ENCODE measurements around the gene SPON2.

The SPON2 gene

GRCh38 chr4:1208970-1209704 is 36.8 kb upstream of the SPON2 start:
- no peak for DNase-seq (ENCODE audit: low spot score)

GRCh38 chr4:1208266-1208961 is 36.0 kb upstream of the SPON2 start:
- DNase-seq (ENCODE audit: low spot score): no peak

- DNase-seq (ENCODE audit: low spot score): no peak
Measured at GRCh38 chr4:1207603-1208265, 35.4 kb upstream of the SPON2 start.

- no peak for DNase-seq (ENCODE audit: low spot score)
Measured at GRCh38 chr4:1207157-1207470, 34.7 kb upstream of the SPON2 start.

- DNase-seq (ENCODE audit: low spot score): no peak
Measured at GRCh38 chr4:1206299-1207156, 34.1 kb upstream of the SPON2 start.

- DNase-seq (ENCODE audit: low spot score): no peak
Measured at GRCh38 chr4:1205586-1206298, 33.4 kb upstream of the SPON2 start.

- no peak for DNase-seq (ENCODE audit: low spot score)
Measured at GRCh38 chr4:1204828-1205585, 32.6 kb upstream of the SPON2 start.

- no peak for DNase-seq (ENCODE audit: low spot score)
Measured at GRCh38 chr4:1204286-1204827, 32.0 kb upstream of the SPON2 start.

- no peak for DNase-seq (ENCODE audit: low spot score)
Measured at GRCh38 chr4:1203026-1203616, 30.7 kb upstream of the SPON2 start.

GRCh38 chr4:1202526-1203011 is 30.2 kb upstream of the SPON2 start:
- no peak for DNase-seq (ENCODE audit: low spot score)

GRCh38 chr4:1201851-1202525 is 29.6 kb upstream of the SPON2 start:
- no peak for DNase-seq (ENCODE audit: low spot score)

- peak; percentile 44 for DNase-seq (ENCODE audit: low spot score)
Measured at GRCh38 chr4:1200425-1201035, 28.1 kb upstream of the SPON2 start.

- DNase-seq (ENCODE audit: low spot score): no peak
Measured at GRCh38 chr4:1199556-1200331, 27.4 kb upstream of the SPON2 start.

- no peak for DNase-seq (ENCODE audit: low spot score)
Measured at GRCh38 chr4:1198098-1198844, 25.9 kb upstream of the SPON2 start.

- no peak for DNase-seq (ENCODE audit: low spot score)
Measured at GRCh38 chr4:1196421-1197183, 24.2 kb upstream of the SPON2 start.

GRCh38 chr4:1195891-1196401 is 23.6 kb upstream of the SPON2 start:
- DNase-seq (ENCODE audit: low spot score): no peak

All from ecto neural progenitor cell (in vitro differentiated cells).